Stimulated activated CD4-positive, alpha-beta T cell treated with anti-CD3 and anti-CD28 coated beads, Interleukin-12 subunit alpha, Interleukin-12 subunit beta, amount 100 ng/mL, for 48 hours (primary cell): ENCODE data around the gene SPNS2.

Experiments used
- DNase-seq, 3 donors: peaks; one replicate each; pipeline ENCODE4 v3.0.0-alpha.2; 2020; ENCODE audit warnings: low read depth in 2 of 3, low spot score in 1 of 3

Gene SPNS2

GRCh38 chr17:4518901-4519300 lies 20.2 kb downstream of the SPNS2 start:
- no peak for DNase-seq

GRCh38 chr17:4519361-4519788 lies 20.7 kb downstream of the SPNS2 start:
- no peak for DNase-seq

- DNase-seq, result no peak
These were observed 21.6 kb downstream of the SPNS2 start for GRCh38 chr17:4520060-4520893.

GRCh38 chr17:4520894-4521600 lies 22.4 kb downstream of the SPNS2 start:
- DNase-seq, result no peak

DNA sequence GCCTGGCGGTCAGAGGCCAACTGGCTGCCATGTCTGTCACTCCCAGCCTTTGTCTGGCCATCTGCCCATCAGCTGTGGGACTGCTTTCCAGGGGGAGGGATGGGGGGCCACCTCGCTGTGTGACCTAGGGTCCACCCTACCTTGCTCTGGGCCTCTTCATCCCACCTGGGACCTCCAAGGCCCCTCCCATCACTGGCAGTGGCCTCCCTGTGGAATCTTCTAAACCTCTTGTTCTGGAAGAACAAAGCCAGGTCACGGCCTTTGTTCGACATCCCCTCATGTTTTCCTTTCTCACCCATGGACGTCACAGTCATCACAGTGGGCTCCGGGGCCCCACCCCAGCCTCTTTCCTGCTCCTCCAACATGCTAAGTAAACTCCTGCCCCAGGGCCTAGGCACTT lies 24.0 kb downstream of the SPNS2 start:
- no peak for DNase-seq

DNA sequence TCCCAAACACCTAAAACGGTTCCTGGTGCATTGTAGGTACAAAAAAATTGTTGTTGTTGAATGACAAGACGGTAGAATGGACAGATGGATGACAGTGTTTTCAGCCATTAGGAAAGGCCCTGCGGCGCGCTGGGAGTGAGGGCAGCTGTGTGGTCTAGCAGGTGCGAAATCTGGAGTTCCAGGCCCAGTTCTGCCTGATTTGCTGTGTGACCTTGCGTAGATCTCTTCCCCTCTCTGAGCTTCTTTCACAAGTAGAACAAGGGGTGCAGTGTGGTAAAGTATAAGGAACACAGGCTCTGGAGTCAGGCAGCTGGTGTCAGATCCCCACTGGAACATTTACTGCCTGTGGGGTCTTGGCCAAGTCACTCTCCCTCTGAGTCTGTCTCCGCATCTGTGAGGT lies 25.3 kb downstream of the SPNS2 start:
- no peak for DNase-seq

DNA sequence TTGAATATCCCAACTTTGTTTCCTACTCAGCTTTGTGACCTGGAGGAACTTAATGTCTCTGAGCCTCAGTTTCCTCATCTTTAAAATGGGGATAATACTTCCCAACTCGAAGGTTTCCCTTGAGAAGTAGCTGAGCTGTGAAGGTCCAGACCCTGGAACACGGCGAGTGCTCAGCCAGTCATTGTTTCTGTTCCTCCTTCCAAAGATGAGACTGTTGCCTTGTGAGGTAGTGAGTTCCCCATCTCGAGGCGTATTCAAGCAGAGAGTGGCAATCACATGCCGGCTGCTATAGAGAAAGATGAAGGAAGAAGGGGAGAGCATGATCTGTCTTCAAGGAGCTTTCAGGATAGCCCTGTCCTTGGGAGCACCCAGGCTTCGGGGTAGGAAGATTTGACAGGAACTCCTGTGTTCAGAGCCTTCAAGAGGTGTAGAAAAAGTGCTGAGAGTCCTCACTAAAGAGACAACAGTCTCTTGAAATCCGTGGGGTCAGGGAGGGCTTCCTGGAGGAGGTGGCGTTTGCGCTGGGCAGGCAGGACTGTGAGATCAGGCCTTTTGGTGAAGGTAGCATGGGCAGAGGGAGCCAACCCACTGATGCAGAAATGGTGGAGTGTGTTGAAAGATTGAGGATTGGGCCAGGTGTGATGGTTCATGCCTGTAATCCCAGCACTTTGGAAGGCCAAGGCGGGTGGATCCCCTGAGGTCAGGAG lies 27.2 kb downstream of the SPNS2 start:
- DNase-seq, result no peak

DNA sequence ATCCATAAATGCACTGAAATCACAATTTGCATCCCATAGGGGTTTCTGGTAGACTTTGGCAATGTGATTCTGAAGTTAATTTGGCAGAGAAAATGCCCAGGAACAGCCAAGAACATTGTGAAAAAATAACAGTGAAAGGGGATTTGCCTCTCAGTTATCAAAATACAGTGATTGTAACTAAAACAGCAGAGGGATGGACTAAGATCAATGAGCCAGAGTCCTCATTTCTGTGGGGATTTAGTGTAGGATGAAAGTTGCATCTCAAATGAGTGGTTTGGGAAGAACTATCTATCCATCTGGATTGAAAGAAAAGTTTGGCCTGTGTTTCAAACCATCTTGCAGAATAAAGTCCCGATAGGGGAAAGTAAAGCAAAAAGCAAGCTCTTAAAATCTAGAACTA lies 28.5 kb downstream of the SPNS2 start:
- DNase-seq, result no peak

DNA sequence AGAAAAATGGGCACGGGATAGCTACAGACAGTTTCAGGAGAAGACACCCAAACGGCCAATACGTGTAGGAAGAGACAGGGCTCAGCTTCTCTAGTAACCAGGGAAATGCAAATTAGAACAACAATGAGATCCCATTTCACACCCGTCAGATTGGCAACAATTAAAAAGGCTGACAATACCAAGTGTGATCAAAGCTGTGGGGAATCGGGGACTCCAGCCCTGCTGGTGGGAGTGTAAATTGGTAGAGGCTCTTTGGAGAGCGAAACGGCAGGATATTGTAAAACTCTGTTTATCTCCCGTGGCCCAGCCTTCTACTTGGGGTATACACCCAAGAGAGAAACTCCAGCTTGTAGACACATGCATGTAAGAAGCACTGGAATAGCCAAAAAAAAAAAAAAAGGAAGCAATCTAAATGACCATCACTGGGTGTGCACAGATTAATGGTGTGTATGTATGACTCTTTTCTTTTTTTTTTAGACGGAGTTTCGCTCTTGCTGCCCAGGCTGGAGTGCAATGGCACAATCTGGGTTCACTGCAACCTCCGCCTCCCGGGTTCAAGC lies 29.0 kb downstream of the SPNS2 start:
- no peak for DNase-seq

DNA sequence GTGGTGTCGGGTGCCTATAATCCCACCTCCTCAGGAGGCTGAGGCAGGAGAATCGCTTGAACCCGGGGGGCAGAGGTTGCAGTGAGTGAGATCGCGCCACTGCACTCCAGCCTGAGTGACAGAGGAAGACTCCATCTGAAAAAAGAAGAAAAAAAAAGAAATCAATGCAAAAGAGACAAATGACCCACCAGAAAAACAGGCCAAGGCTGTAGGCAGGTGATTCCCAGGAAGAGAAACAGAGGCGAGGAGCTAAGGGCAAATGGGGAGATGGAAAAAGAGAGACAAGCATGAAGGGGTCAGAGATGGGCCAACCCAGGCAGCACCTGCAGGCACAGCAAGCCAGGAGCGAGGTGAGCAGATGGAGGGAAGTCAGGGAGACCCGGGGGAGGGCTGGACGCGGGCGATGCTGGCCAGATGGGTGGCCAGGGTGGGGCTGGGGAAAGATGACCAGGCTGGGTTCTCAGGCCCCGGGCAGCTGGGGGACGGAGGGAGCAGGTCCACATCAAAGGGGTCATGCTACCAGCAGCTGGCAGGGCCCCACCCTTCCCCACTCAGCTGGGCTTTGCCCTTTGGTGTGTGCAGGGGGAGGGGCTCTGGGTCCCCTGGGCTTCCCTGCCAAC lies 31.0 kb downstream of the SPNS2 start:
- no peak for DNase-seq

DNA sequence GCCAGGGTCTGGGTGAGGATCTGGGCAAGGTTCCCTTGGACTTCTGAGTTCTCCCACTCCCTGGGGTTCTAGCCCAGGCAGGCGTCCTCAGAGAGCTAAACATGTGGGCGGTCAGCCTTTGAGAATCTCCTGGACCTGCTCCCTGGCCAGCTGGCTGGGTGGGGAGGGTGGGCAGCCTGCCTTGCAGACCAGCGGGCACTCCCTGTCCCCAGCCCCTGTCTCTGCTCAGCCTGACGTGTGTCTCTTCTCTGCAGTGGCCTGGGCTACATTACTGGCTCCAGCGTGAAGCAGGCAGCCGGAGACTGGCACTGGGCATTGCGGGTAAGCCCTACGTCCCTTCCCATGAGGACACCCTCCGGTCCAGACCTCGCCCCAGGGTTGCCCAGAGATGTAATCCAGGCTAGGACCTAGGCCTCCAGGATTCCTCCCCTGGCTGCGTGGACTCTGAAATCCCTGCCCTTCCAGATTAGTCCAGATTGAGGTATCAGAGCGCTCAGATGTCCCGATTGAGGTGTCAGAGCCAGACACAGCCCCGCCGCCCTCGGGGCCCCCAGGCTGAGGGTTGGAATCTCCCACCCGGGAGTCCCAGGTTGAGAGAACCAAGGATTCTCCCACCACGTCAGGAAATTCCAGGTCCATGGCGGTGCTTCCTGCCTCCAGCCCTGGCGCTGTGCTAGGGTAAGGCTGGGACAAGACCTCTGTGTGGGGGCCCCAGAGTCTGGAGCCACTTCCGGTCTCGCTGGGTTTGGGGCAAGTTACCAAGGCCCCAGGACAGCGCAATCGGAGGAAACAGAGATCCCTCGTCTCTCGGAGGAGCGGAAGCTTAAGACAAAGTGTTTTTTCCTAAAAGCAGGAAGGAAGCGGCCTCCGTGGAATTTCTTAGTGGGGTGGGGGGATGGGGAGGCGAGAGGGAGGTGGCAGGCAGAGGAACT lies 32.4 kb downstream of the SPNS2 start:
- DNase-seq, result no peak

DNA sequence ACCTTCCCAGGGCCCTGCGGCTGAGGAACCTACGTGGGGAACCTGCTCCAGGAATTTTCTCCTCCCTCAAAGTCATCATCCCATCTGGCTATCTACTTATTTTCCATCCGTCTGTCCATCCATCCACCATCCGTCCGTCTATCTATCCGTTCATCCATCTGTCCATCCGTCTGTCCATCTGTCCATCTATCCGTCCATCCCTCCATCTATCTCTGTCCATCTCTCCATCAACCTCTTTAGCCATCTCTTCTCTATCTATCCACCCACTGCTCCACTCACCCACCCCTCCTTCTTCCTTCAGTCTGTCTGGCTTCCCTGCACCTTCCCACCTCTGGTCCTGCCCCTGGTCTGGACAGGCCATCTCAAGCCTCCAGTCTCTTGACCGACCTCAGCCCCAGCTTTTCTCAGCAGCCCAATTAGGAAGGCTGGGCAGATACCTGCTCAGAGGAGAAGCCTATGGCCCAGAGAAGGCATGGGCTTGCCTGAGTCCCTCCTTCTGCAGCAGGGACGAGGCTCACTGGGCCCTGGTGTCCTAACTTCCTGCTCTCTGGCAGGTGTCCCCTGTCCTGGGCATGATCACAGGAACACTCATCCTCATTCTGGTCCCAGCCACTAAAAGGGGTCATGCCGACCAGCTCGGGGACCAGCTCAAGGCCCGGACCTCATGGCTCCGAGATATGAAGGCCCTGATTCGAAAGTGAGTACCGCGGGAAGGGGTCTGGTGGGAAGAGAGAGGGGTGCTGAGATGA lies 33.5 kb downstream of the SPNS2 start:
- DNase-seq, result no peak

GRCh38 chr17:4532860-4533522 lies 34.3 kb downstream of the SPNS2 start:
- DNase-seq, result no peak

DNA sequence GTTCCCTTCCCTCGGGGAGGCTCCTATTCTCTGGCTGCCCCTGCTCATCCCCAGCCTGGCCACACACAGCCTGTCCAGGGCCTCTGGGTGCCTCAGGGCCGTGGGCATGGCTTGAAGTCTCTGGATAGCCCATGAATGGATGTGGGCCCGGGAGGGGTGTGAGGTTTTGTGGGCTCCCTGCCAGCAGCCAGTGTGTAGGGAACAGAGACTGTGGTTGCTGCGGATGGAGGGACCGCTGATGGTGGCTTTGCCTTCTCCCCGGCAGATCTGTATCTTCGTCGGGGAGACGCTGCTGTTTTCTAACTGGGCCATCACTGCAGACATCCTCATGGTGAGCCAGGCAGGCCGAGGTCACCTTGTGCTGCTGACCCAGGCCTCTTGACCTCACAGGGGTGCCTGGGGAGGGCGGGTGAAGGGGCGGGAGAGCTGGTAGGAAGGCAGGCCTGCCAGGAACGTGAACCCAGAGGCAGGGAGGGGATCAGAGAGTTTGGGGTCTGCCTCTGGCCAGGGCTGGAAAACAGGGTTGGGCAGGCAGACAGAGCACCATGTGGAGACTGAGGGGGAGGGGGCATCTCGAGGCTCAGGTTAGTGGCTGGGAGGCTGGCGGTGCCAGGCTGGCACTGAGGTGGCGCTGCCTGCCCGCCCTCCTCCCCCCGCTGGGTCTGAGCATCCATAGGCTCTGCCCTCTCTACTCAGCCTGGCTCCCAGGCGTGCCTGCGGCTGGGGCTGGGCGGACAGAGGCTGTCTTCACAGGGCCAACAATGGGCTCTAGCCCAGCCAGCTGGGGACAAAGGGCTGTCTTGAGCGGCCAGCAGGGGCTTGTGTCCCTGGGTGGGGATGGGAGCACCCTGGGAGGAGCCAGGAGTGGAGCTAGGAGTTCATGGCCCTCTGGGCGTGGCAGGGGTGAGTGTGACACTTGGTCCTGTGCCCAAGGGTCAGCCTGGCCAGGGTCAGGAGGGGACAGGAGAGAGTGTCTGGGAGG lies 35.1 kb downstream of the SPNS2 start:
- DNase-seq, result no peak

DNA sequence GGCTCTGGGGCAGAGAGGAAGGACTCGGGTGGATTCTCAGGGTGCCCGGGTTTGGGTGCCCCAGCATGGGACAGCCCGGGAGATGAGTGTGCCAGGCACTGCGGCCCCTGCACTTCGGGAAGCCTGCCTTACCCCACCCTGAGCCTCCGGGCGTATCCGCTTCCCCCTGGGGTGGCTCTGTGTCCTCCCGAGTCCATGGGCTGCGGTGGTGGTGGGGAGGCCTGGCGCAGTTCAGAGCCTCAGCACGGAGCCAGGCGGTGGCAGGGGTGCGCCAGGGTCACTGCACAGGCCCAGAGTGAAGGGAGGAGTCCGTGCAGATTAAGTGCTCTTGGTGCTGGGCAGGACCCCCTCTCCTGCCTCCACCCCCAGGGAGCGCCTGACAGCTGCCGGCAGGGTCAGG lies 35.8 kb downstream of the SPNS2 start:
- no peak for DNase-seq

DNA sequence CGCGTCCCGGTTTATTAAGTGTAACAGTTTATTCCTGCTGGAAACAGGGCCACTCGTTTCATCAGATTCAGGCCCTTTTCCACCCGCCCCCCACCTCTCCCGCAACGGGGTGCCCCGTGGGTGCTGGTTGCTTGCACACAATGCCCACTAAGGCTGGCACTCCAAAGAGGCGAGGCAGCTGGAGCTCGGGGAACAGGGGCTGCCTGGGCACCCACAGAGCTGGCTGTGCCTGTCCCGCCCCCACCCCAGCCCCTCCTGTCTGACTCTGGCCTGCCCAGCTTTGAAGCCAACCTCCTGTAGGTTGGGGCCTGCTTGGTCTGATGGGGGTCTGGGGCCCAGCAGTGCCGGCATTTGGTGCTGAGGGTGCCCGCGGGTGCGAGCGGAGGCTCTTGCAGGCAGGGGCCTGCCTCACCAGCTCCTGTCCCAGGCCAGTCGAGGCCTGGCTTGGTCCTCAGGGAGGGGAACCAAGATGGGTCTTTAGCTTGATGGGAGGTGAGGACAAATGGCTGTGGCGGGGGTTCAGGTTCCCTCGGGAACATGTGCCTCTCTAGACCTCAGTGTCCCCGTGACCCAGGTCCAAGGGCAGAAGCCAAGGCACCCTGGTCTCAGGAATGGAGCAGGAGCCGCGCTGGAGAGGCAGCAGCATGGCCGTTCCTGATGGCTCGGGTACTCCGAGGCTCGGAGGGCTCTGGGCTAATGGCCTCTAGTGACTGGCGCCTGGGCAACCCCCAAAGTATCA lies 36.4 kb downstream of the SPNS2 start:
- DNase-seq, result no peak

DNA sequence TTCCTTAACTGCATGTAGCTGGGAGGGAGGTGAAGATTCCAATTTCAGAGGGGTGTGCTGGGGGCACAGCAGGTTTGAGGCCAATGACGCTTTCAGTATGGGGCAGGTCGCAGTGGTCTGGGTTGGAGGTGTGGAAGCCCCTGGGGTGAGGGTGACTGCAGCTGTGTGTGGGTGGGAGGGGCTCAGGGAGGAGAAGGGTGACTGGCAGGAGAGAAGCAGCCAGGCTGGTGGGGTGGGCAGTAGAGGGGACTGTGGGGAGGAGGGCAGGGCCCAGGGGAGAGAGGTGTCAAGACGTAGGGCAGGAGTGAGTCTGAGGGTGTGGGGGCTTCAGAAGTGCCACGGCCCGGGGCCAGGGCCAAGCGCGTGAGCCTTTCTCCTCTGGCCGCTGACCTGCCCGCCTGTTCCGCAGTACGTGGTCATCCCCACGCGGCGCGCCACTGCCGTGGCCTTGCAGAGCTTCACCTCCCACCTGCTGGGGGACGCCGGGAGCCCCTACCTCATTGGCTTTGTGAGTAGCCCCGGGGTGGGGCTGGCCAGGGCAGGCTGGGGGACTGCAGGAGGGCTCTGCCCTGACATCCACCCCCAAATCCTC lies 37.1 kb downstream of the SPNS2 start:
- DNase-seq, result no peak
